H1 (cell line): Measurements from ENCODE around the gene PLCB4.

Experiments
- ATF3 ChIP-seq: IDR thresholded peaks from 2 replicates; pipeline ENCODE4 v1.6.1; 2011; ENCODE audit warnings: low read depth, mild to moderate bottlenecking, low read length; ENCODE audit not compliant: insufficient read depth
- CREB1 ChIP-seq: IDR thresholded peaks from 2 replicates; pipeline ENCODE4 v1.6.1; 2012; ENCODE audit warnings: inconsistent platforms
- EP300 ChIP-seq, 2 experiments: IDR thresholded peaks; 1 replicate in 1 of 2; 2 replicates in 1 of 2; pipeline ENCODE4 v1.6.1; 2011 to 2012; ENCODE audit warnings: low read depth in 2 of 2, low read length in 2 of 2, mild to moderate bottlenecking in 2 of 2, borderline replicate concordance in 1 of 2, inconsistent platforms in 1 of 2, moderate library complexity in 1 of 2
- EZH2 ChIP-seq: fragments of 200-600 bp; sonication (generic); IDR thresholded peaks from 2 replicates; pipeline ENCODE4 v1.7.1; 2012; ENCODE audit warnings: low read depth, mild to moderate bottlenecking, moderate library complexity, low read length, inconsistent platforms; ENCODE audit not compliant: severe bottlenecking
- HDAC2 ChIP-seq, 2 experiments: fragments of 300-600 bp in 1 of 2; sonication (generic) in 1 of 2; IDR thresholded peaks; 2 replicates each; pipeline ENCODE4 v1.6.1; 2011 to 2012; ENCODE audit warnings: low read depth in 2 of 2, low read length in 2 of 2, mild to moderate bottlenecking in 2 of 2, moderate library complexity in 2 of 2, borderline replicate concordance in 1 of 2, inconsistent platforms in 1 of 2
- KDM1A ChIP-seq: fragments of 200-600, 300-600 bp; sonication (generic); IDR thresholded peaks from 2 replicates; pipeline ENCODE4 v1.7.1; 2016; ENCODE audit warnings: mild to moderate bottlenecking, low read length, borderline replicate concordance
- MAX ChIP-seq: IDR thresholded peaks from 2 replicates; pipeline ENCODE4 v1.6.1; 2012; ENCODE audit warnings: inconsistent platforms
- POLR2A ChIP-seq, 2 experiments: IDR thresholded peaks; 1 replicate in 1 of 2; 2 replicates in 1 of 2; pipeline ENCODE4 v1.6.1; 2011; ENCODE audit warnings: low read depth in 2 of 2, low read length in 2 of 2, mild to moderate bottlenecking in 2 of 2; ENCODE audit errors: control extremely low read depth in 1 of 2
- RAD21 ChIP-seq, 2 experiments: IDR thresholded peaks in 1 of 2; conservative IDR thresholded peaks in 1 of 2; 2 replicates each; pipeline ENCODE4 v1.6.1; 2011; ENCODE audit warnings: low read depth in 2 of 2, low read length in 2 of 2, improper control_type of control experiment in 1 of 2, inconsistent platforms in 1 of 2, mild to moderate bottlenecking in 1 of 2, moderate library complexity in 1 of 2
- SIRT6 ChIP-seq: IDR thresholded peaks from one replicate; pipeline ENCODE4 v1.7.1; 2012; ENCODE audit warnings: low read length, inconsistent platforms
- TAF1 ChIP-seq: IDR thresholded peaks from 2 replicates; pipeline ENCODE4 v1.6.1; 2011; ENCODE audit warnings: mild to moderate bottlenecking, low read depth, low read length
- TAF7 ChIP-seq: optimal IDR thresholded peaks from 2 replicates; pipeline ENCODE3; 2011; ENCODE audit warnings: low read depth, mild to moderate bottlenecking, inconsistent platforms, low read length, moderate library complexity, borderline replicate concordance
- TEAD4 ChIP-seq: IDR thresholded peaks from 2 replicates; pipeline ENCODE4 v1.6.1; 2012; ENCODE audit warnings: low read depth, low read length, inconsistent platforms, mixed read lengths
- TF ChIP-seq, protein P1 (sequence below), 3 experiments: IDR thresholded peaks; 1 replicate in 2 of 3; 2 replicates in 1 of 3; pipeline versions ENCODE4 v1.5.1 to v1.6.1; 2011; ENCODE audit warnings: low read length in 3 of 3, mild to moderate bottlenecking in 3 of 3, inconsistent platforms in 2 of 3, low read depth in 1 of 3, moderate library complexity in 1 of 3; ENCODE audit not compliant: insufficient read depth in 1 of 3; ENCODE audit errors: control extremely low read depth in 1 of 3

DNA sequence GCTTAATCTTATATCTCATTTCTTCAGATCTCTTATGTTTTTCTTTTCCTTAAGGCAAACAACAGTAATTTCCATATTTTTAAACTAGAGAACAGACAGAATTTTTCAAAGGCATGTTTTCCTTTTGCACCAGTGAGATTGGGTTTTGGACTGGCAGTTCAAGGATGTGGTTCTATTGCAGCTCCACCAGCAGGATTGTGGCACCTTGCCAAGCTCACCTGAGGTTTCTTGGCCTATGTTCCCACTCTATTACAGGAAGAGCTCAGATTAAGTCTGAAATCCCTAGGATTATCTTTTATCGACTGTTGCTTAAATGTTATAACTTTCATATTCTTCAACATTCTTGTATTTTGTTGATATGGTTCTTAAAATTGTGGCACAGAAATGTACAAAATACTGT lies 218.9 kb downstream of the PLCB4 start:
- no peak for TF ChIP-seq EZH2
- no peak for TF ChIP-seq POLR2A (IDR thresholded peaks at IDR 0.05; ENCODE audit: control extremely low read depth in 1 of 2, low read depth in 2 of 2, low read length in 2 of 2)
- no peak for TF ChIP-seq RAD21 (IDR thresholded peaks at IDR 0.05 in 1 of 2, conservative IDR thresholded peaks at IDR 0.05 in 1 of 2; ENCODE audit: low read depth in 2 of 2, low read length in 2 of 2)
- TF ChIP-seq ATF3: no peak
- TF ChIP-seq, protein P1, sequence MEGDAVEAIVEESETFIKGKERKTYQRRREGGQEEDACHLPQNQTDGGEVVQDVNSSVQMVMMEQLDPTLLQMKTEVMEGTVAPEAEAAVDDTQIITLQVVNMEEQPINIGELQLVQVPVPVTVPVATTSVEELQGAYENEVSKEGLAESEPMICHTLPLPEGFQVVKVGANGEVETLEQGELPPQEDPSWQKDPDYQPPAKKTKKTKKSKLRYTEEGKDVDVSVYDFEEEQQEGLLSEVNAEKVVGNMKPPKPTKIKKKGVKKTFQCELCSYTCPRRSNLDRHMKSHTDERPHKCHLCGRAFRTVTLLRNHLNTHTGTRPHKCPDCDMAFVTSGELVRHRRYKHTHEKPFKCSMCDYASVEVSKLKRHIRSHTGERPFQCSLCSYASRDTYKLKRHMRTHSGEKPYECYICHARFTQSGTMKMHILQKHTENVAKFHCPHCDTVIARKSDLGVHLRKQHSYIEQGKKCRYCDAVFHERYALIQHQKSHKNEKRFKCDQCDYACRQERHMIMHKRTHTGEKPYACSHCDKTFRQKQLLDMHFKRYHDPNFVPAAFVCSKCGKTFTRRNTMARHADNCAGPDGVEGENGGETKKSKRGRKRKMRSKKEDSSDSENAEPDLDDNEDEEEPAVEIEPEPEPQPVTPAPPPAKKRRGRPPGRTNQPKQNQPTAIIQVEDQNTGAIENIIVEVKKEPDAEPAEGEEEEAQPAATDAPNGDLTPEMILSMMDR (IDR thresholded peaks at IDR 0.05; ENCODE audit: control extremely low read depth in 1 of 3, insufficient read depth in 1 of 3, low read depth in 1 of 3, low read length in 3 of 3): no peak
- TF ChIP-seq TAF7: no peak
- TF ChIP-seq HDAC2 (IDR thresholded peaks at IDR 0.05; ENCODE audit: borderline replicate concordance in 1 of 2, low read depth in 2 of 2, low read length in 2 of 2): no peak
- TF ChIP-seq CREB1: no peak
- TF ChIP-seq EP300 (IDR thresholded peaks at IDR 0.05; ENCODE audit: borderline replicate concordance in 1 of 2, low read depth in 2 of 2, low read length in 2 of 2): no peak
- TF ChIP-seq SIRT6: no peak
- TF ChIP-seq TEAD4: no peak
- TF ChIP-seq MAX: no peak
- TF ChIP-seq KDM1A: no peak
- TF ChIP-seq TAF1: no peak
